A549 (cell line): ENCODE data around the gene ARL10.

Experiments used
- CEBPB ChIP-seq, 2 experiments: fragments of >200 bp in 1 of 2; sonication (Bioruptor Twin) in 1 of 2; formaldehyde crosslinking in 1 of 2; IDR thresholded peaks; 2 replicates each; pipeline ENCODE4 v1.6.1; 2012 to 2016
- CTCF ChIP-seq: fragments of >200 bp; sonication (Bioruptor Twin); formaldehyde crosslinking; IDR thresholded peaks from 3 replicates; pipeline ENCODE4 v1.5.1; 2016
- EP300 ChIP-seq, 2 experiments: fragments of >200 bp; sonication (Bioruptor Twin); formaldehyde crosslinking; IDR thresholded peaks; 2 replicates in 1 of 2; 3 replicates in 1 of 2; pipeline ENCODE4 v1.6.1; 2016 to 2017
- MAFK ChIP-seq: fragments of 450-650 bp; IDR thresholded peaks from 2 replicates; pipeline ENCODE4 v1.6.1; 2014; ENCODE audit not compliant: partially characterized antibody
- MAX ChIP-seq: IDR thresholded peaks from 2 replicates; pipeline ENCODE4 v1.6.1; 2012
- RAD21 ChIP-seq, 2 experiments: fragments of >200 bp in 1 of 2; sonication (Bioruptor Twin) in 1 of 2; formaldehyde crosslinking in 1 of 2; IDR thresholded peaks in 1 of 2; conservative IDR thresholded peaks in 1 of 2; 2 replicates in 1 of 2; 3 replicates in 1 of 2; pipeline ENCODE4 v1.6.1; 2012 to 2018; ENCODE audit warnings: inconsistent platforms in 1 of 2
- RARB ChIP-seq: fragments of 250-450 bp; sonication (Bioruptor Pico); IDR thresholded peaks from 2 replicates; pipeline ENCODE4 v1.8.0; 2021; ENCODE audit warnings: mild to moderate bottlenecking, moderate library complexity
- RNF2 ChIP-seq: fragments of 200-600 bp; sonication (generic); IDR thresholded peaks from 2 replicates; pipeline ENCODE4 v1.6.1; 2016; ENCODE audit warnings: low read depth, mild to moderate bottlenecking, antibody characterized with exemption, moderate library complexity, borderline replicate concordance
- SREBF2 ChIP-seq: fragments of 450-650 bp; IDR thresholded peaks from 2 replicates; pipeline ENCODE4 v1.6.1; 2014; ENCODE audit warnings: mild to moderate bottlenecking, moderate library complexity

GRCh38 chr5:176384366-176384930, 19.2 kb downstream of the ARL10 start:
- TF ChIP-seq RNF2 (no peak), RARB (no peak), CTCF (no peak), EP300 (IDR thresholded peaks at IDR 0.05) (no peak), SREBF2 (no peak), CEBPB (IDR thresholded peaks at IDR 0.05) (no peak), RAD21 (conservative IDR thresholded peaks at IDR 0.05 in 1 of 2, IDR thresholded peaks at IDR 0.05 in 1 of 2) (no peak), MAX (no peak), MAFK (no peak)
